Gastroesophageal sphincter (tissue), 3 donors: ENCODE results near the gene MMADHC.

Experiments
- CTCF ChIP-seq, 4 experiments: fragments of 200-600 bp in 2 of 4; fragments of 450-650 bp in 2 of 4; sonication (generic) in 1 of 4; IDR thresholded peaks; one replicate each; pipeline ENCODE4 v1.5.1; 2017 to 2019; ENCODE audit warnings: antibody characterized with exemption in 4 of 4, mild to moderate bottlenecking in 2 of 4, moderate library complexity in 2 of 4
- EP300 ChIP-seq: sonication (generic); formaldehyde crosslinking; IDR thresholded peaks from one replicate; pipeline ENCODE4 v1.6.1; 2017; ENCODE audit warnings: antibody characterized with exemption, mild to moderate bottlenecking
- POLR2A ChIP-seq, 2 donors: fragments of 450-650 bp; IDR thresholded peaks; one replicate each; pipeline ENCODE4 v1.6.1; 2017; ENCODE audit warnings: antibody characterized with exemption in 2 of 2, mild to moderate bottlenecking in 2 of 2, moderate library complexity in 1 of 2

GRCh38 chr2:149606251-149606811, 18.8 kb upstream of the MMADHC start:
- no peak for TF ChIP-seq EP300
- TF ChIP-seq CTCF (IDR thresholded peaks at IDR 0.05) = no peak
- no peak for TF ChIP-seq POLR2A (IDR thresholded peaks at IDR 0.05)
